22Rv1 (cell line): ENCODE measurements around the gene ATP12A.

Source experiments
- H3K27ac ChIP-seq: fragments of 450-650 bp; 2 replicates; pipeline ENCODE4 v1.5.1; 2017
- CTCF ChIP-seq: fragments of 450-650 bp; IDR thresholded peaks from 2 replicates; pipeline ENCODE4 v1.5.1; 2017; ENCODE audit warnings: mild to moderate bottlenecking
- ZFX ChIP-seq: fragments of 450-650 bp; IDR thresholded peaks from 2 replicates; pipeline ENCODE4 v1.6.1; 2017; ENCODE audit warnings: antibody characterized with exemption, borderline replicate concordance

Gene ATP12A

GRCh38 chr13:24747248-24748060 lies 67.2 kb downstream of the ATP12A start:
- no peak for TF ChIP-seq ZFX
- no peak for TF ChIP-seq CTCF
- no peak overlapping the region for H3K27ac ChIP-seq

GRCh38 chr13:24748061-24748400 lies 67.8 kb downstream of the ATP12A start:
- TF ChIP-seq CTCF, result no peak
- H3K27ac ChIP-seq, result no peak overlapping the region

- no peak overlapping the region for H3K27ac ChIP-seq
- no peak for TF ChIP-seq CTCF
- no peak for TF ChIP-seq ZFX
These were observed 79.0 kb downstream of the ATP12A start for GRCh38 chr13:24759197-24759596.
